Activated B cell treated with CpG ODN at 0.5 μM for 24 hours (primary cell): ENCODE data around the gene EEIG1. TPM values are rescaled to one million over a fixed set of nuclear protein-coding genes. Genes with fewer than 3 reads are reported as not detected.

Experiments used
- ATAC-seq: fragments of 200-7000 bp; cut with Tn5 transposase; one replicate; pipeline ENCODE4 v1.10.0; 2021; ENCODE audit warnings: low read depth, mild to moderate bottlenecking, moderate library complexity
- CTCF ChIA-PET: fragments of 350-600 bp; sonication (Branson Sonifier 250); formaldehyde crosslinking; loops from one replicate; lab custom pipeline; 2021; ENCODE audit warnings: antibody characterized with exemption; lab: Charles Lee
- POLR2A ChIA-PET: fragments of 350-600 bp; sonication (Branson Sonifier 250); formaldehyde crosslinking; loops from one replicate; lab custom pipeline; 2021; ENCODE audit warnings: antibody characterized with exemption; lab: Charles Lee
- DNase-seq: peaks from one replicate; pipeline ENCODE4 v3.0.0; 2022
- H3K27ac Mint-ChIP-seq: one replicate; pipeline ENCODE4 v1.8.0; 2020; ENCODE audit warnings: mixed read lengths
- H3K27me3 Mint-ChIP-seq: one replicate; pipeline ENCODE4 v1.8.0; 2021; ENCODE audit warnings: mixed read lengths
- H3K36me3 Mint-ChIP-seq: one replicate; pipeline ENCODE4 v1.8.0; 2021; ENCODE audit warnings: low read depth, mixed read lengths
- H3K4me1 Mint-ChIP-seq: one replicate; pipeline ENCODE4 v1.8.0; 2021; ENCODE audit warnings: mixed read lengths
- H3K4me3 Mint-ChIP-seq: one replicate; pipeline ENCODE4 v1.8.0; 2020; ENCODE audit warnings: mild to moderate bottlenecking, mixed read lengths
- H3K9me3 Mint-ChIP-seq: one replicate; pipeline ENCODE4 v1.8.0; 2020; ENCODE audit warnings: mixed read lengths
- CTCF ChIP-seq: fragments of 200-600 bp; IDR thresholded peaks from one replicate; pipeline ENCODE4 v1.8.0; 2022; ENCODE audit warnings: antibody characterized with exemption, mild to moderate bottlenecking
- intact Hi-C: fragments of 100-400 bp; cut with micrococcal nuclease; formaldehyde crosslinking; loops from one replicate; pipeline ENCODE4 v1.15.1; 2024
- total RNA-seq: library from RNA; stranded (reverse); gene quantifications from 2 replicates; pipeline ENCODE4 v1.2.3, GENCODE V29; 2022

Gene EEIG1
- total RNA-seq, 1 donor from 2014 or later, result 88.1 TPM

GRCh38 chr9:127941961-127942215 lies 38.9 kb downstream of the EEIG1 start:
- H3K36me3 Mint-ChIP-seq, result peaks cover 61% of the 10 kb centered on the region
- DNase-seq, result no peak
- no peaks in the 10 kb centered on the region for H3K9me3 Mint-ChIP-seq
- intact Hi-C loops, result loop anchor here (2.0 kb wide), 2 partner anchors 39 to 143 kb away; partner anchors contain the start of gene EEIG1
- H3K27ac Mint-ChIP-seq, result no peak overlapping the region
- TF ChIP-seq CTCF, result no peak
- POLR2A ChIA-PET, result interaction anchor here (1.1 to 1.3 kb wide), 4 partner anchors 11 to 93 kb away, joined by 3 to 6 read pairs (median 4); partner anchors contain the start of gene PIP5KL1
- no peak overlapping the region for H3K4me3 Mint-ChIP-seq
- ATAC-seq, result no peak
- CTCF ChIA-PET, result interaction anchor here (0.8 to 7.3 kb wide), 8 partner anchors 8 to 175 kb away, joined by 3 to 160 read pairs (median 4); partner anchors contain the start of gene PIP5KL1
- no peaks in the 10 kb centered on the region for H3K27me3 Mint-ChIP-seq
- H3K4me1 Mint-ChIP-seq, result peaks cover 33% of the 10 kb centered on the region

- TF ChIP-seq CTCF, result no peak
- Mint-ChIP-seq H3K4me1 (peaks cover 39% of the 10 kb centered on the region), H3K4me3 (no peak overlapping the region), H3K27me3 (no peaks in the 10 kb centered on the region), H3K27ac (peak overlapping the region; percentile 14), H3K9me3 (no peaks in the 10 kb centered on the region), H3K36me3 (peaks cover 60% of the 10 kb centered on the region)
- POLR2A ChIA-PET, result interaction anchor here (1.2 to 1.3 kb wide), 3 partner anchors 42 to 94 kb away, joined by 3 to 6 read pairs (median 5); no protein-coding TSS in a partner anchor
- CTCF ChIA-PET, result interaction anchor here (1.1 to 7.3 kb wide), 7 partner anchors 7 to 176 kb away, joined by 3 to 160 read pairs (median 5); partner anchors contain the start of gene PIP5KL1
- no peak for DNase-seq
- no peak for ATAC-seq
- intact Hi-C loops, result no loop called here
These were observed 39.5 kb downstream of the EEIG1 start for GRCh38 chr9:127941062-127941960.

- no peak for ATAC-seq
- H3K4me1 Mint-ChIP-seq, result peaks cover 46% of the 10 kb centered on the region
- H3K4me3 Mint-ChIP-seq, result no peak overlapping the region
- H3K36me3 Mint-ChIP-seq, result peaks cover 63% of the 10 kb centered on the region
- ChIA-PET CTCF (interaction anchor here (1.1 to 7.3 kb wide), 2 partner anchors 19 to 95 kb away, joined by 3 to 160 read pairs; no protein-coding TSS in a partner anchor), POLR2A (interaction anchor here (1.2 kb wide), 1 partner anchor 94 kb away, joined by 5 read pairs; no protein-coding TSS in a partner anchor)
- TF ChIP-seq CTCF, result no peak
- no peaks in the 10 kb centered on the region for H3K27me3 Mint-ChIP-seq
- H3K27ac Mint-ChIP-seq, result peak overlapping the region; percentile 14
- no peak for DNase-seq
- intact Hi-C loops, result no loop called here
- no peaks in the 10 kb centered on the region for H3K9me3 Mint-ChIP-seq
These were observed 40.2 kb downstream of the EEIG1 start for GRCh38 chr9:127940593-127940992.

GRCh38 chr9:127938298-127938690 lies 42.5 kb downstream of the EEIG1 start:
- Mint-ChIP-seq H3K9me3 (no peaks in the 10 kb centered on the region), H3K27ac (peak overlapping the region; percentile 94), H3K4me1 (peaks cover 43% of the 10 kb centered on the region), H3K36me3 (peaks cover 53% of the 10 kb centered on the region), H3K27me3 (no peaks in the 10 kb centered on the region), H3K4me3 (peak overlapping the region; percentile 94)
- ChIA-PET POLR2A (interaction anchor here (0.6 kb wide), 1 partner anchor 205 kb away, joined by 5 read pairs; no protein-coding TSS in a partner anchor), CTCF (interaction anchor here (7.3 kb wide), 1 partner anchor 98 kb away, joined by 160 read pairs; no protein-coding TSS in a partner anchor)
- no peak for TF ChIP-seq CTCF
- ATAC-seq, result no peak
- DNase-seq, result no peak
- intact Hi-C loops, result no loop called here
